Large intestine (tissue), 3 donors: ENCODE measurements around the gene WWOX. TPM values are rescaled to one million over a fixed set of nuclear protein-coding genes. Genes with fewer than 3 reads are reported as not detected.
A peak's percentile ranks its signal among the peaks of the same experiment; 100 is the strongest.

ENCODE experiments used
- DNase-seq, 2 donors: peaks; one replicate each; pipeline versions ENCODE4 v3.0.0 to v3.0.0-alpha.2; 2013
- H3K27ac ChIP-seq: one replicate; pipeline ENCODE4 v1.5.1; 2013; ENCODE audit warnings: low read length
- H3K27me3 ChIP-seq: 2 replicates; pipeline ENCODE4 v1.6.1; 2013; ENCODE audit warnings: low read length; ENCODE audit not compliant: control insufficient read depth, insufficient read depth
- H3K36me3 ChIP-seq: 2 replicates; pipeline ENCODE4 v1.6.1; 2013; ENCODE audit warnings: low read length; ENCODE audit not compliant: control insufficient read depth, insufficient read depth
- H3K4me1 ChIP-seq: one replicate; pipeline ENCODE4 v1.6.1; 2013; ENCODE audit warnings: low read length; ENCODE audit not compliant: control insufficient read depth, insufficient read depth
- H3K4me3 ChIP-seq: one replicate; pipeline ENCODE4 v1.5.1; 2013; ENCODE audit warnings: low read length
- H3K9me3 ChIP-seq: one replicate; pipeline ENCODE4 v1.6.1; 2013; ENCODE audit warnings: mild to moderate bottlenecking, low read depth, low read length, moderate library complexity; ENCODE audit not compliant: control insufficient read depth
- WGBS: methylation state at CpG from one replicate; pipeline ENCODE4 v1.1.5; 2013; ENCODE audit warnings: low lambda C conversion rate; ENCODE audit not compliant: insufficient coverage; 5-methylcytosine and 5-hydroxymethylcytosine counted together
- polyA plus RNA-seq: library from polyadenylated mRNA; unstranded; fragments of 120-200 nt; gene quantifications from one replicate; pipeline ENCODE4 v1.2.1, GENCODE V29; 2013

The WWOX gene
- polyA plus RNA-seq, 1 donor = 16.2 TPM

- WGBS = no CpG with 5 or more reads among the region's 2 CpGs
- DNase-seq = no peak
- no peaks in the 10 kb centered on the region for H3K36me3 ChIP-seq
- no peak overlapping the region for H3K27ac ChIP-seq
- H3K4me1 ChIP-seq = no peaks in the 10 kb centered on the region
- no peak overlapping the region for H3K4me3 ChIP-seq
- H3K9me3 ChIP-seq = no peaks in the 10 kb centered on the region
- H3K27me3 ChIP-seq = no peaks in the 10 kb centered on the region
Observed at GRCh38 chr16:79143026-79143425, 1043.6 kb downstream of the WWOX start.

GRCh38 chr16:79150151-79150550 lies 1050.7 kb downstream of the WWOX start:
- peaks cover 19% of the 10 kb centered on the region for H3K4me1 ChIP-seq
- H3K9me3 ChIP-seq = no peaks in the 10 kb centered on the region
- H3K36me3 ChIP-seq = no peaks in the 10 kb centered on the region
- H3K27me3 ChIP-seq = no peaks in the 10 kb centered on the region
- peak; percentile 65 to 89 for DNase-seq
- peak overlapping the region; percentile 71 for H3K27ac ChIP-seq
- WGBS = 60% methylated on average over 1 of the region's 1 CpG
- no peak overlapping the region for H3K4me3 ChIP-seq

GRCh38 chr16:79150632-79151310 lies 1051.3 kb downstream of the WWOX start:
- H3K27ac ChIP-seq = peak overlapping the region; percentile 71
- no peaks in the 10 kb centered on the region for H3K27me3 ChIP-seq
- H3K36me3 ChIP-seq = no peaks in the 10 kb centered on the region
- DNase-seq = no peak
- peaks cover 23% of the 10 kb centered on the region for H3K4me1 ChIP-seq
- no peaks in the 10 kb centered on the region for H3K9me3 ChIP-seq
- WGBS = 89% methylated on average over 3 of the region's 13 CpGs
- no peak overlapping the region for H3K4me3 ChIP-seq

DNA sequence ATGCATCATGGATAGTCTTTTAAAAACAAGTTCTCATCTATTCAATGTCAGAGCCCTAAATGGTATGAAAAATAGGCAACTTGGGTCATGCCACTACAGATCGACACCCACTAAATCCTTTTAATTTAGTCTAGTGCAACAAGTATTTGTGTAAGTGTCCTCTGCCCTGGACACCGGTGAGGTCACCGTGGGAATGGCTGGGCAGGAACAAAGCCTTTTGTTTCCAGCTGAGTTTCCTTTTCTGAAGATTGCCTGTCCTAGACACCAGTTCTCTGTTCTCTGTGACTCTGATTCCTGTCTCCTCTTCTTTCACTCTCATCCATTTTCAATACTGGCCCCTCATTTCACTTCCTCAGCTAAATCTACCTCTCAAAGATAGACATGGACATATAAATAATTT lies 1054.6 kb downstream of the WWOX start:
- H3K27ac ChIP-seq = no peak overlapping the region
- H3K9me3 ChIP-seq = no peaks in the 10 kb centered on the region
- DNase-seq = peak in 1 of 2 donors; percentile 11
- H3K27me3 ChIP-seq = no peaks in the 10 kb centered on the region
- H3K4me3 ChIP-seq = no peak overlapping the region
- H3K36me3 ChIP-seq = no peaks in the 10 kb centered on the region
- H3K4me1 ChIP-seq = peaks cover 23% of the 10 kb centered on the region
- WGBS = no CpG with 5 or more reads among the region's 3 CpGs

GRCh38 chr16:79155471-79155870 lies 1056.0 kb downstream of the WWOX start:
- H3K9me3 ChIP-seq = no peaks in the 10 kb centered on the region
- no peak overlapping the region for H3K27ac ChIP-seq
- peaks cover 13% of the 10 kb centered on the region for H3K4me1 ChIP-seq
- no peak overlapping the region for H3K4me3 ChIP-seq
- H3K36me3 ChIP-seq = no peaks in the 10 kb centered on the region
- DNase-seq = no peak
- WGBS = 67% methylated on average over 1 of the region's 3 CpGs
- no peaks in the 10 kb centered on the region for H3K27me3 ChIP-seq

DNA sequence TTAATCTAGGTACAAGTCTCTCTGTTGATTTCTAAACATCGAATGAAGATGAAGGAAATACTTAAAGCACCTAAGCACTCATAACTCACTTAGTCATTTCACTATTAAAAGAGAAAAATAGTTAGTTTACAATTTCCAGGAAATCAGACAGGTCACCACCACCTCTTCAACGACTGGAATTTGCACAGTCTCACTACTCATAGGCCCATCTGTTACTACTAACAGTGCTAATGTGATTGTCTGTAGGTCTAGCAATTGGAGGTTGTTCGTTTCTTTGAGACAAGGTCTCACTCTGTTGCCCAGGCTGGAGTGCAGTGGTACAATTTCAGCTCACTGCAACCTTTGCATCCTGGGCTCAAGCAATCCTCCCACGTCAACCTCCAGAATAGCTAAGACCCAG lies 1056.5 kb downstream of the WWOX start:
- no peak for DNase-seq
- Histone ChIP-seq H3K4me3 (no peak overlapping the region), H3K27ac (no peak overlapping the region), H3K9me3 (no peaks in the 10 kb centered on the region), H3K4me1 (peaks cover 9% of the 10 kb centered on the region), H3K36me3 (no peaks in the 10 kb centered on the region), H3K27me3 (no peaks in the 10 kb centered on the region)
- 100% methylated on average over 1 of the region's 4 CpGs for WGBS

DNA sequence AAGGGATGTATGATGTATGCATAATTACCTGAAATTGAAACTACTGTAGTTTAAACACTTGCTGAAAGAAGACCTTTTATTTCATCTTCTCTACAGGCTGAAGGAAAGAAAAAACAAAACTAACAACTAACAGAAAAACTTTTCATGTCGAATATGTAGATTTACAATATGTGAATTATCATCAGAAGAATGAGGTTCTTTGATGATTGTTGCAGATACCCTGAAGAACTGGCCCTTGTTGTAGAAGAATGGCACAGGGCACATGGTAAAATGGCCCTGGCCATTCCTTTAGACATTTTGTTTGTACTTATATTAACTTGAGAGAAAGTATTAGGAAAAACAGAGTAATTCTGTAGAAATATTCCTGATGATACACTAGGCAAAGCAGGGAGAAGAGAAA lies 1057.3 kb downstream of the WWOX start:
- WGBS = no CpG with 5 or more reads among the region's 1 CpG

DNA sequence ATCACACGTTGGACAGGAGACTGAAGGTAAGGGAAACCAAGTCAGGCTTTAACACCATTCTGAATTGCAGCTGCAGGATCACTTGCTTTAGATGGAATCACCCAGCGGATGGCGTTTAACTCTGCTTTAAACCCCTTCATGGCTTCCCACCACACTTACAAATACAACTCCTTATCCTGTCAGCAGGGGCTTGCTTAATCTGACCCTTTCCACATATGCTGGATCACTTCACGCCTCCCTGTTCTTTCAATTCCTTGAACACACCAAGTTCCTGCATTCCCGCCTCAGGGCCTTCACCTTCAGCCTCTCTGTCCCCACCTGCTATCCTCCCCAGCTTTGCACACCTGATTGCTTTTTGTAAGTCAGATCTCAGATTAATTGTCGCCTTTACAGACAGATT lies 1058.9 kb downstream of the WWOX start:
- Histone ChIP-seq H3K4me1 (peaks cover 5% of the 10 kb centered on the region), H3K27me3 (no peaks in the 10 kb centered on the region), H3K4me3 (no peak overlapping the region), H3K27ac (no peak overlapping the region), H3K9me3 (no peaks in the 10 kb centered on the region), H3K36me3 (no peaks in the 10 kb centered on the region)
- DNase-seq = no peak
- 89% methylated on average over 3 of the region's 6 CpGs for WGBS

More for the DNA sequence above, 1057.3 kb downstream of the WWOX start:
- H3K4me1 ChIP-seq = peaks cover 4% of the 10 kb centered on the region
- H3K27me3 ChIP-seq = no peaks in the 10 kb centered on the region
- no peaks in the 10 kb centered on the region for H3K9me3 ChIP-seq
- H3K27ac ChIP-seq = no peak overlapping the region
- H3K36me3 ChIP-seq = no peaks in the 10 kb centered on the region
- no peak for DNase-seq
- no peak overlapping the region for H3K4me3 ChIP-seq

GRCh38 chr16:79159261-79160049 lies 1060.0 kb downstream of the WWOX start:
- Histone ChIP-seq H3K4me3 (no peak overlapping the region), H3K4me1 (peaks cover 6% of the 10 kb centered on the region), H3K9me3 (no peaks in the 10 kb centered on the region), H3K27me3 (no peaks in the 10 kb centered on the region), H3K27ac (no peak overlapping the region), H3K36me3 (no peaks in the 10 kb centered on the region)
- 95% methylated on average over 4 of the region's 13 CpGs for WGBS
- no peak for DNase-seq

- DNase-seq = no peak
- H3K9me3 ChIP-seq = no peaks in the 10 kb centered on the region
- H3K36me3 ChIP-seq = no peaks in the 10 kb centered on the region
- peaks cover 2% of the 10 kb centered on the region for H3K4me1 ChIP-seq
- H3K27ac ChIP-seq = no peak overlapping the region
- H3K4me3 ChIP-seq = no peak overlapping the region
- H3K27me3 ChIP-seq = no peaks in the 10 kb centered on the region
- 100% methylated on average over 1 of the region's 3 CpGs for WGBS
Observed at GRCh38 chr16:79162977-79163376, 1063.5 kb downstream of the WWOX start.
